HG02678 (cell line): ENCODE data around the gene KCNIP3.
"Not testable (repeated sequence)": the region's sequence is repeated elsewhere in the genome, so short reads cannot be mapped to it uniquely, and the experiment has no call there.

Experiments used
- ATAC-seq: cut with Tn5 transposase; IDR thresholded peaks from one replicate; pipeline ENCODE4 v1.9.1; 2021; ENCODE audit warnings: mild to moderate bottlenecking, moderate library complexity; ENCODE audit not compliant: unreplicated experiment

Gene KCNIP3

DNA sequence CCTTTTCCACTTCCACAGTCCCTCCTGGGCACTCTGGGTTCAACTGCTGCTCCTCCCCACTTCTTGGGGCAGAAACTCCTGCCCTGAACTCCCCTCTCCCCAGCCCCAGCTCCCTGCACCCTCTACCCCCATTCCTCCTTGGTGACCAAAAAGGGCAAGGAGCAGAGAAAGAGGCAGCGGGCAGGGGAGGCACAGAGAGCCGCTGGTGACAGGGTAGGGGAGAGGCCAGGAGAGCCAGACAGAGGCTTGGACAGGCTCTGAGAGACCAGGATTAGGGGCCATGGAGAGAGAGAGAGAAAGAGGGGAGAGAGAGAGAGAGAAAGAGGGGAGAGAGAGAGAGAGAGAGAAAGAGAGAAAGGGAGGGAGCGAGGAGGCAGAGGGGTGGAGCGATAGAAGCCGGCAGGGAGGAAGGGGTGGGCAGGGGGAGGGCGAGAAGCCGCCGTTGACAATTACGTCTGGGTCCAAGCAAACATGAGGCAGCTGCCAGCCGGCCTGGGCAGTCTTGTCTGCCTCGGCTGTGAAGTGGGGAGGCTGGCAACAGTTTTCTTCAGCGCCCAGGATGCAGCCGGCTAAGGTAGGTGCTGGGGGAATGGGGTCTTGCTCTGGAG is at the start of gene KCNIP3:
Gene KCNIP3, plus strand, starts transcription at position 468 of the 608 bp plus-strand sequence. Its CDS starts 92 bp downstream, at position 560.
- no peak for ATAC-seq

DNA sequence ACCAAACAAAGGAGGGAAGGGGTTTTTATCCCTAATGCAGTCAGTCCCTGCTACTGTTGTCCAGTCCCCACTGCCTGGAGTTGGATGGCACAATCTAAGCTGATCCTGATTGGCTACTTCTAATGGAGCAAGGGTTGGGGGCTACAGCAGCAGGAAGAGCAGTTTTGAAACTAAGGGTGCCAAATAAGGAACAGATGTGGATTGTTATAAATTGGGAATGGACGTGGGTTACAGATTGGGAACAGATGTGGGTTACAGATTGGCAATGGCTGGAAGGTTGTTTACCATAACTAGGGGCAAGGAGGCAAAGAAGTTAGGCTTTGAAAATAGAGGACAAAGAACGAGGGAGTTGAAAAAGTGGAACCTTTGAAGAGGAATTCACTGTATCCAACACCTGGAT is 38.9 kb upstream of the KCNIP3 start:
- ATAC-seq: no peak

DNA sequence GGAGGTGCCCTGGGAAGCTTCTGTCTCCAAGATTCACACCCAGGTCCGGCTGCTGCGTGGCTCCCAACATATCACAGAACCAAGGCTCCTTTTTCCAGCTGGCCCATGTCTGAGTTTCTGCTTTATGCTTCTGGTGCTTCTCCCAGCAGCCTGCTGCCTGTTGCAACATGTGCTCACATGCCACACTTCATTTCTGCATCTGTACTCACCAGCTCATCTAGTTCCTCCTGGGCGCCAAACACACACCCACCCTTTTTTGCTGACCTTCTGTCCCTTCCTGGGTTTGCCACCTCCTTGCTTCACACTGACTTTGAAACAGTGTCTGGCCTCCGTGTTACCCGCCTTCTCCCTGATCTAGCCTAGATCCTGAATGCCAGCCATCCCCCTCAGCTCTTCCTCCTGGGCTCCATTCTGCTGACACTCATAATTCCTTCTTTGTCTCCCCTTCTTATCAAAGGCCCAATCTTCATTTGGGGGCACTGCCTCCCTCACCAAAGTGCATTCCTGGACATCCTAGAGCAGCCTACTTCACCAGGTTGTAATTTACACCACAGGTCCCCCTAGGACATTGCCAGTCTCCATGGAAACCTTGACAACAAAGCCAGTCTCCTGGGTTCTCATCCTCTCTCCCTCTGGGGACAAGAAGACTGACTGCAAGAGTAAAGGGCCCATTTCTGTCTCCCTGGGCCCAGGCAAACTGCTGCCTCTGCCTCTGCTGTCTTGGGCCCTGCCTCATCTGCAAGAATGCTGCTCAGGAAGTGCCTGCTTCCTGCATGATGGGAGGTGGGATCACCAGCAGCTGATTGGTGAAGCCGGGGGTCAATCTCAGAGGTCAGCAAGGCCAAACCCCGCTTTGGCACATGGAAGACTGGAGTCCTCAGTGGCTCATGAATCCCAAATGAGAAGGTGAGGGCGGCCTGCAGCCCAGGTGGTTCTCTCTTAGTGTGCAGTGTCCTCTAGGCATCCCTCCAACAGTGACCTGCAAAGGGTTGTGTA is 36.8 kb upstream of the KCNIP3 start:
- ATAC-seq: no peak

DNA sequence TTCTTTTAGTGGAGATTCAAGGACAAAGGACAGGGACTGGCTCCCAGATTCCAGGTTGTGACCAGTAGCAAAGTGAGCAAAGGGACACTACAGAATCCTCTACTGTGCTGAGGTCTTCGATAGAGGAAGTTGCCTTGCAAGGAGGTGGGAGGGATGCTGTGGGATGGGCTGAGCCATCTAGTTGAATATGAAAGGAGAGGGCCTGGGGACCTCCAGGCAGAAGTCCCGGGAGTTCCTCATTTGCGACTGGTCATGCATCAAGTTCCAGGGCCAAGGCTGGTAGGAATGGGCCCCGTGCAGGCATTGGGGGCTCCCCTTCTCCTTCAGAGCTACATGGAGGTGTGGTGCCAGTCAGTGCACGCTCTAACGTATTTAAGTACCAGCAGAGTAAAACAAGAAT is 35.5 kb upstream of the KCNIP3 start:
- ATAC-seq: no peak

DNA sequence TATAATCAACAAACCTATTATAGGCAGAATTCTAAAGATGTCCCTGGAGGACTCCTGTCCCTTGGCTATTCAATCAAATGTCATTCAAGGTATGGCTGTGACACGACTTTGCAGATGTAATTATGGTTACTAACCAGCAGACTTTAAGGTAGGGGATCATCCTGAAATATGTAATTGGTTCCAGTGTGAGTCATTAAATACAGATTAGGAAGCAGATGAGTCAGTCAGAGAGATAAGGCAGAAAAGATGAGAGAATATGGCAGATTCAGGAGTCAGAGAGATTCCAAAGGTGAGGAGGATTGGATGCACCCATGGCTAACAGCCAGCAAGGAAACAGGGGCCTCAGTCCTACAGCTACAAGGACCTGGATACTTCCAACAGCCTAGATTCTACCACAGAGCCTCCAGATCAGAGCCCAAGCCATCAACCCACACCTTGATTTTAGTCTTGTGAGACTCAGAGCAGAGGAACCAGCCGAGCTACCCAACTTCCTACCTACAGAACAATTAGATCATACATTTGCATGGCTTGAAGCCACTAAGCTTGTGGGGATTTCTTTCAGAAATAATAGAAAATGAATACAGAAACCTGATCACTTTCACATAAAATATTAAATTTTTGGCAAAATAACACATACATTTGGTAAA is 34.1 kb upstream of the KCNIP3 start:
- ATAC-seq: no peak

DNA sequence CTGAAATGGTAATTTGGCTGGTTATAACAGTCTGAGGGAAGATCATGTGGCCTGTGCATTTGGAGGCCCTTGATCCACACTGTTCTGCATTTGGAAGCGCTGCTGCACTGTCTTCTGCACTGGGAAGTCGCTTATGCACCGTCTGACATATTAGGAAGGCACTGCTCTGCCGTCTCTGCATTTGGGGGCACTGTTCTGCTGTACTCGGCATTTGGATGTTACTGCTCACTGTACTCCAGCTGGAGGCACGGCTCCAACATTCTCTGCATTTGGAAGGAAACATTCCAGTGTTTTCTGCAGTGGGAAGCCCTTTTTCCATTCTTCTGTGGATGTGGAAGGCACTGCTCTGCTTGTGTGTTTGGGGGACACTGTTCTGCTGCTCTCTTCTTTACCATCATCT is 32.5 kb upstream of the KCNIP3 start:
- ATAC-seq: no peak

DNA sequence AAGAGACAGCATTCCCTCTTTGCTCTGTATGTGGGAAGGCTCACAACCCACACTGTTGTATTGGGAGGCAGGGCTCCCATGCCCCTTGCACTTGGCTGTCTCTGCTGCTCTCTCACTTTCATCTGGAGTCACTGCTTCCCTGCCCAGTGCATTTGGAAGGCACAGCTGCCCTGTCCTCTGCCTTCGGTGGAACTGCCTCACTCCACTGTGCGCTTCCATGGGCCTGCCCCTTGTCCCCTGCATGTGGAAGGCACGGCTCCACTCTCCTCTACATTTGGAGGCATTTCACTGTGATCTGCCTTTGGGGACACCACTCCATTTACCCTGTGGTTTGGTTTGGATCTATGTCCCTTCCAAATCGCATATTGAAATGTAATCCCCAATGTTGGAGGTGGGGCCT is 32.0 kb upstream of the KCNIP3 start:
- no peak for ATAC-seq

DNA sequence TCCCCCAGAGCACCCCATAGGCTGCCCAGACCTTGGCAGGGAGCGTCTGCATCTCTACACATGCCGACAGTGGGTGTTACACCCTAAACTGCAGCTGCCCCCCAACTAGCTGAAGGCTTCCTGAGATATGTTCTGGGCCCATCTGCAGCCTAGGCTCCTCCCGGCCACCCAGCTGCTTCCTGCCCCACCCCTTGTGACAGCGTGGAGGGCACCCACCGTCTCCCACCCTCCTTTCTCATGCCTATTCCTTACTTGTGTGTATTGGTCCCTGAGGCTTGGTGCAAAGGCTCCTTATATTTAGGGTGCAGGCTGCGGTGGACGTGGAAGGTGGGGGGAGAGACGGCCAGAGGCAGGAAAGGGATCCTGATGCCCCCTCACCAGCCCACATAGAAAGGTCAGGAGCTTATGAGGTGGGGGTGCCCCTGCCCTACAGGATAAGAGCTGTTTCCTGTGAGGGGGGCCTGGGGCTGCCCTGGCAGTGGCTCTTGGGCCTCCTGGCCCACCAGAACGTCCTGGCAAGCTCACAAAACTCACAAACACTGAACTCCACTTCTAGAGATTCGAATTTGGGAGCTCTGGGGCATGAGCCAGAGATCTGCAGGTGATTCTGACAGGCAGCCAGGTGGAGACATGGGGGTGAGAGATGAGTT is 30.2 kb upstream of the KCNIP3 start:
- no peak for ATAC-seq

DNA sequence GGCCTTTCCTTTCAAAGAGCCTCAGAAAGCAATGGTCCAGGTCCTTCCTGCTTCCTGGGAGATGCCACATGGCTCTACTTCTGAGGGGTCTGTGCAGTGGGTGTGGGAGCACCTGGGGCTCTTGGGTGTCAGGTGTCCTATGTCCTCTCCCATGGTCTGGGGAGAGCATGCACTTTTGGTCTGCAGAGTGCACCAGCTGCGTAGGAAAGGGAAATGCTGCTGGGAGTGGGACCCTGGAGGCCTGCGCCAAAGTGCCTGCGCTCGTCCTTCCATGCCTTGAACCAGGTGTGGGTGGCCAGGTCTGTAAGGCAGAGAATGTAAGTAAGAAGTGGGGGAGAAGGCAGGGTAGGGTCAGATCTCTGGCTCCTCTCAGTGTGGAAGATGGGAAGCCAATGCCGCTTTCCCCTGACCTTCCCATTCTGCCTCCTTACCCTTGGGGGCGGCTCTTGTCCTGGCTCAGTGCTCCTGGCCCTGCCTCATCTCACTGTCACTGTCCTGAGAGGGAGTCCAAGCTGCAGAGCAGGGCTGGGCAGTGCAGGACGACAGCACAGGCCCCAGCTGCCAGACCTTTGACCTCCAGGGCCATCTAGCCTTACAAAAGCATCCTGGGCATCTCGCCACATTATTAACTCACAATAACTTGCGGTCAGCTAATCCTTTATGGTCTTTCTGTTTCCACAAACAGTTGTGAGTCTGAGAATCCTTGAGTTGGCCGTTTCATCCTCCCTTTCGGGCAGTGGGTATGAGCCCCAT is 29.5 kb upstream of the KCNIP3 start:
- ATAC-seq: no peak

DNA sequence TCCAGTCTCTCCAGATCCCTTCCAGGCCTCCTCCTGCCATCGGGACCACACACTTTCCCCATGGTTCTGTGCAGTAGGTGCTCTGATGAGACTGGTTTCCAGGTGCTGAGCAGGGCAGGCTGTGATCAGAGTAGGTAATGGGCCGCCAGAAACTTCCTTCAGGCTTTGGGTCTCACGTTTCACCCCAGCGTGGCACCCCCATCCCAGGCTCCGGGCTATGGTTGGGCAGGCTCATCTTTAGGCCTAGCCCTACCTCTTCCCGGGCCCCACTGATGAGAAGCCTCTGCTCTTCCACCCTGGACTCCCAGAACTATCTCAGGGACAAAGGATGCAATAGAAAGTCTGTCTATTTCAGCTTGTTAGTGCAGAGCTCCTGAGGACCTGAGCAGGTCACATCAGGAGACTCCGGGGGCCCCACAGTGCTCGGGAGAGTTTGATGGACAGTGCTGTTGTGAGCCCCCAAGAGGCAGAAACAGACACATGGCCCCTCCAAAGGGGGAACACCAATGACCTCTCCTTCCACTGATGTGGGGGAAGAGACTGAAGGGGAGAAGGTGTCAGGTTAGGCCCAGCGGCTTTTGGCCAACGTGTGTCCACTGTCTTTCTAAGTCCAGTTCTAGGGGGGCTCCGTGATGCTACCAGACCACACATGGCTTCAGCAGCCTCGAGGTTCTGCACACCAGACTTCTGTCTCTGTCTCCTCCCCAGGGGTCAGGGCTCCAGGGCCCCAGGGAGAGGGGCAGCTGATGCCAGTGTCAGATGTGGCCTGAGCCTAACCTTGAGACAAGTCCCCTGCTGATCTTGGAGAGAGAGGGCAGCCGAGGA is 28.7 kb upstream of the KCNIP3 start:
- no peak for ATAC-seq

DNA sequence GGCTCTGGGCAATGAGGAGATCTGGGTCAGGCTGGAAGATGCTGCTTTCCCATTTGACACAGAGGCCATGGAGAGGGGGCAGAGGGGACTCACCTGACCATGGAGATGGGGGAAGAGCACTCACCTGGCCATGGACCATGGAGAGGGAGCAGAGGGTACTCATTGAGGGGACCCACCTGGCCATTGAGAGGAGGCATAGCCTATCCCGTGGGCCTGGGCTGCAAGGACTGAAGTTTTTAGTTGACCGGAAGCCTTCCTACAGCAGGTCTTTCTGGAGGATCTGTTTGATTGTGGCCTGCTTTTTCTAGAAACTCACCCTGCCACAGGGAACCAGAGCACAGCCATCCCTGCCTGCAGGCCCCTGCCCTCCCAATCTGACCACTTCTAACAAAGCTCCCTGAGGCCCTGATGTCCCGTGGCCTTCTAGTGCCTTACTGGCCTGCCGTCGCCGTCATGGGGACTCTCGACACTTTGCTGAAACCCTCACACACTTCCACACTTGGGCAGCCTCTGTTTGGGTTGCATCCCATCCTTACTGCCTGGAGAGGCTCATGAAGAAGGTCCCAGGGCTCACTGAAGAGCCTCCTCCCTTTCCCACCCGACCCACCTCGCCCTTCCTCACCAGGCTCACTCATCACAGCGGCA is 28.0 kb upstream of the KCNIP3 start:
- no peak for ATAC-seq

DNA sequence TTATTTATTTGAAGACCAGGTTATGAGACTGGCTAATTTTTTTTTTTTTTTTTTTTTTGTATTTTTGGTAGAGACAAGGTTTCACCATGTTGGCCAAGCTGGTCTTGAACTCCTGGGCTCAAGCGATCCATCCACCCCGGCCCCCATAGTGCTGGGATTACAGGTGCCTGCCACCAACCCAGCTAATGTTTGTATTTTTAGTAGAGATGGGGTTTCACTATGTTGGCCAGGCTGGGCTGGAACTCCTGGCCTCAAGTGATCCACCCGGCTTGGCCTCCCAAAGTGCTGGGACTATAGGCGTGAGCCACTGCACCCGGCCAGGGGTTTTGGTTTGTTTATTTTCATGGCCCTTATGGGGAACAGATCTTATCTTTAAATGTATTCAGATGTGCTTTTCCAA is 27.4 kb upstream of the KCNIP3 start:
- not testable (repeated sequence) for ATAC-seq

DNA sequence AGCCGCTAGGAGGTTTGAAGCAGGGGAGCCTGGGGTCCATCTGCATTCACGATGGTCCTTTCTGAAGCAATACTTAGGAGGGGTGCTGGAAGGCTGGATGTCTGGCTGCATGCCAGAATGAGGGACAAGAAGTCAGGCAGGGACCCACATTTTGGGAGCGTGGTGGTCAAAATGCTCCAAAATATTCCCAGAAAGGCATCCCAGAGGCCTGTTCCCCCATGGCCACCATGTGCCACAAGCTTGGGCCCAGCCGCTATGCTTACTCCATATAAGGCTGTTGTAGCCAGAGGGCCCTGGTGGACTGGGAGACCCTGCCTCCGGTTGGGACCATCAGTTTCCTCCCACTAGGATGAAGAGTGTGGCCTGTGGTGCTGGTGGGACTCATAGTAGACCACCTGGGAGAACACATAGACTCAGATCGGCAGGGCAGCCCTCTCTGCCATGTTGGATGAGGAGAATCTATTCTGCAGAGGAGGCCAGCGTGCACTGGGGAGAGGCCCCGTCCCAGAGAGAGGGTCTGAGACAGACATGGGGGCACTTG is 26.5 kb upstream of the KCNIP3 start:
- no peak for ATAC-seq

DNA sequence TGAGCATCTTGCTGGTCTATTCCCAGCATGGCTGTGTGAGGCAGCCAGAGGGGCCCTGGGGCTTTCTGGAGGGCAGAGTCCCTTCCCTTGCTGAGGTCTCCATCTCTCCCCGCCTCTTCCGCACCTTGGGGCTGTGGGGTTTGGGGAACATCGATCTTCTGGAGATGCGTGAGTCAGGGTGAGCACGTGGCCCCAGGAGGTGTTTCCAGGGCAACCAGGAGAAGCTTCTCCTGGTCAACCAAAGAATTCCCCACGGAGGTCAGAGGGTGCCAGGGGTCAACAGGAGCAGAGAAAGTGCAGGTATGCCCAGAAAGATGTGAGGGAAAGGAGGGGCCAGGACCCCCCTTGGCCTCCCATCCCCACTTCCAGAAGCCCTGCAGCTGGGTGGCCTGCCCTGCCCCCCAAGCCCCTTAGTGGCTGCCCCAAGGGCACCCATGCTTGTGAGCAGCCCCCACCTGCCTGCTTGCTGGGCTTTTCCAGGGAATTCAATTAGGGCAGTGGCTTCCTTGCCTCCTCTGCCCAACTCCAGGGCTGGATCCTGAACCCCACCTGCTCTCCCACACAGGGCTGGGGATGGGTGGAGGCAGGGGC is 25.7 kb upstream of the KCNIP3 start:
- ATAC-seq: no peak

DNA sequence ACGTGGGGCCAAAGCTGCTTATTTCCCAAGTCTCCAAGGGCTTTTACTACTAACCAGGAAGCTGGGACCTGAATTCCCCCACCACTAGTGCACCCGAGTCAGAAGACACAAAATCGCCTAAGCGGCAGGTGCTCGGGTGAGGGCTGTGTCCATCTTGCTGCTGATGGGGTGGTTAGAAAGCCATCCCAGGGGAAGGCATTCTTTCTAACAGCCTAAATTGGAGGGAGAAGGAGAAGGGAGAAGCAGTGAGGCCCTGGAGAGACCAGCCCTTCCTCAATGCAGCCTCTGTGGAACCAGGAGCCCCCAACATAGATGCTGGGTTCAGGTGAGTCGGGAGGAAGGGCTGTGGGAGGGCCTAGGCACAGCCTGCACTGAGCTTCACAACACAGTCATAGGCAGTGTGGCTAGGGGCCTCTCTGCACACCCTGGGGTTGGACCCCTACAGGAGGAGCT is 24.8 kb upstream of the KCNIP3 start:
- no peak for ATAC-seq

DNA sequence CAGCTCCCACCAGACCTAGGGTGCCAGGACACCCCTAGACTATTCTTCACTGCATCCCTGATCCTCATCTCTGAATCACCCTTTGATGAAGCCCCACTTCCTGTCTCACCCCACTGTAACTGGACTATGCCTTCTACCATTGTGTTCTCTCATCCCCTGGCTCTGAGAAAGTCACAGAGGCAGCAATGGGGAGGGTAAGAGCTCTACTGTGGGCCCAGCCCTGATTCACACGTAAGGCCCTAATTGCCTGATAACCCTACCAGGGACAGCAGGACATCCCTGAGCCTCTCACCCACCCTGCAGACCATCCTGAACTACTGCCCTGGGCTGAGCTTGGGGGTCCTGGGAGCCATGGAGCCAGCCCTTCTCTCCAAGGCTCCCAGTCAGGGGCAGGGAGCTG is 24.4 kb upstream of the KCNIP3 start:
- ATAC-seq: no peak

DNA sequence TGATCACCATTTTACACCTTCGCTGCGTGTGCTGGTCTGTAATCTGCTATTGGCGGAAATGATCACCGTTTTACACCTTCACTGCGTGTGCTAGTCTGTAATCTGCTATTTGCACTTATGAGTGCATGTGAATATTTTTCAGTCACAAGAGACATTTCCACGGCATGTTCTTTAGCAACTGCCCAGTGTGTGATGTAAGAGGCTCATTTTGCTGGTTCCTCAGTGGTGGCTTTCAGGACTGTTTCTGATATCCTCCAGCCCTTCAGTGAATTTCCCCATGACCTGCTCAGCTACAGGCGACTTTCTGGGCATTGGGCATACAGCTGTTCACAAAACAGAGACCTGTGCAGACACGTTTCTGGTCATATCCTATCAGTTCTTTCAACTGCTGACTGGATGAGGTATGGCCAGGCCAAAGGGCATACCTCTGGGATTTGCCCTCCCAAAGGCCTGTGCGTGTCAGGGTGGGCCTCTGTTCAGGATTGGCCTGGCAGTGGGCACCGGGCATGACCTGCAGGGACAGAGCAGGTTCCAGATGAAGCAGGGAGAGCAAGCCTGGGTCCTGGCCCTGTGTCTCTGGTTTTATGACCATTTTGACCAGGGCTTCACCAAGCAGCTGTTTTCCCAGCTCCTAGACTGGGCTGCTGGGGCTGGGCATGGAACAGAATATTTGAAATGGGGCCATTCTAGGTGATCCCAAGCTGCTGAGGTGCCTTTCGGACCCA is 23.4 kb upstream of the KCNIP3 start:
- no peak for ATAC-seq
